Liver (tissue), 3 donors: ENCODE results near the gene HEPHL1.

Experiments
- GABPA ChIP-seq, 2 donors: IDR thresholded peaks in 1 of 2; conservative IDR thresholded peaks in 1 of 2; 2 replicates each; pipeline ENCODE4 v1.6.1; 2016; ENCODE audit warnings: antibody characterized with exemption in 2 of 2, mild to moderate bottlenecking in 1 of 2, moderate library complexity in 1 of 2
- TAF1 ChIP-seq: conservative IDR thresholded peaks from 2 replicates; pipeline ENCODE4 v1.6.1; 2016; ENCODE audit warnings: antibody characterized with exemption, mild to moderate bottlenecking
- TF ChIP-seq, protein P1 (sequence below): fragments of 150-350 bp; IDR thresholded peaks from 2 replicates; pipeline ENCODE4 v1.5.1; 2017; ENCODE audit warnings: improper control_type of control experiment, low read depth, low read length; ENCODE audit not compliant: missing input control
- donor health status: healthy.
- donor health status: healthy.

- TF ChIP-seq GABPA (IDR thresholded peaks at IDR 0.05 in 1 of 2, conservative IDR thresholded peaks at IDR 0.05 in 1 of 2) (no peak), TAF1 (no peak)
- TF ChIP-seq, protein P1, sequence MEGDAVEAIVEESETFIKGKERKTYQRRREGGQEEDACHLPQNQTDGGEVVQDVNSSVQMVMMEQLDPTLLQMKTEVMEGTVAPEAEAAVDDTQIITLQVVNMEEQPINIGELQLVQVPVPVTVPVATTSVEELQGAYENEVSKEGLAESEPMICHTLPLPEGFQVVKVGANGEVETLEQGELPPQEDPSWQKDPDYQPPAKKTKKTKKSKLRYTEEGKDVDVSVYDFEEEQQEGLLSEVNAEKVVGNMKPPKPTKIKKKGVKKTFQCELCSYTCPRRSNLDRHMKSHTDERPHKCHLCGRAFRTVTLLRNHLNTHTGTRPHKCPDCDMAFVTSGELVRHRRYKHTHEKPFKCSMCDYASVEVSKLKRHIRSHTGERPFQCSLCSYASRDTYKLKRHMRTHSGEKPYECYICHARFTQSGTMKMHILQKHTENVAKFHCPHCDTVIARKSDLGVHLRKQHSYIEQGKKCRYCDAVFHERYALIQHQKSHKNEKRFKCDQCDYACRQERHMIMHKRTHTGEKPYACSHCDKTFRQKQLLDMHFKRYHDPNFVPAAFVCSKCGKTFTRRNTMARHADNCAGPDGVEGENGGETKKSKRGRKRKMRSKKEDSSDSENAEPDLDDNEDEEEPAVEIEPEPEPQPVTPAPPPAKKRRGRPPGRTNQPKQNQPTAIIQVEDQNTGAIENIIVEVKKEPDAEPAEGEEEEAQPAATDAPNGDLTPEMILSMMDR, result no peak
Measured at GRCh38 chr11:94134651-94135512, 113.7 kb downstream of the HEPHL1 start.
